SK-N-SH treated with all-trans-retinoic acid at 6 μM for 48 hours (cell line): ENCODE measurements around the gene CCDC88B.

Experiments used
- BACH2 ChIP-seq: fragments of 250-450 bp; sonication (Bioruptor Pico); IDR thresholded peaks from 2 replicates; pipeline ENCODE4 v1.9.0; 2021; ENCODE audit warnings: mild to moderate bottlenecking, borderline replicate concordance
- CSRNP3 ChIP-seq: fragments of 250-450 bp; sonication (Bioruptor Pico); IDR thresholded peaks from 2 replicates; pipeline ENCODE4 v1.5.1; 2021; ENCODE audit warnings: mild to moderate bottlenecking, moderate library complexity
- ISL1 ChIP-seq: fragments of 250-450 bp; sonication (Bioruptor Pico); IDR thresholded peaks from 2 replicates; pipeline ENCODE4 v2.1.2; 2022; ENCODE audit warnings: mild to moderate bottlenecking, moderate library complexity
- OSR1 ChIP-seq: fragments of 250-450 bp; sonication (Bioruptor Pico); IDR thresholded peaks from 2 replicates; pipeline ENCODE4 v1.8.0; 2022; ENCODE audit warnings: moderate library complexity, mild to moderate bottlenecking, inconsistent platforms
- PATZ1 ChIP-seq: fragments of 250-450 bp; sonication (Bioruptor Pico); IDR thresholded peaks from 2 replicates; pipeline ENCODE4 v1.8.0; 2020; ENCODE audit warnings: mild to moderate bottlenecking, moderate library complexity, borderline replicate concordance
- RARB ChIP-seq: fragments of 250-450 bp; sonication (Bioruptor Pico); IDR thresholded peaks from 2 replicates; pipeline ENCODE4 v1.8.0; 2021; ENCODE audit warnings: mild to moderate bottlenecking, moderate library complexity
- TOX ChIP-seq: fragments of 250-450 bp; sonication (Bioruptor Pico); IDR thresholded peaks from 2 replicates; pipeline ENCODE4 v1.8.0; 2021; ENCODE audit warnings: mild to moderate bottlenecking, moderate library complexity, borderline replicate concordance
- ZFP3 ChIP-seq: fragments of 250-450 bp; sonication (Bioruptor Pico); IDR thresholded peaks from 2 replicates; pipeline ENCODE4 v1.5.0; 2020; ENCODE audit warnings: mild to moderate bottlenecking, moderate library complexity
- ZFP30 ChIP-seq: fragments of 450-650 bp; formaldehyde crosslinking; IDR thresholded peaks from 2 replicates; pipeline ENCODE4 v1.5.0; 2022; ENCODE audit warnings: mild to moderate bottlenecking, moderate library complexity
- TF ChIP-seq, protein P1 (sequence below): fragments of 250-450 bp; sonication (Bioruptor Pico); IDR thresholded peaks from 2 replicates; pipeline ENCODE4 v1.5.1; 2020; ENCODE audit warnings: low read depth, mild to moderate bottlenecking, moderate library complexity

DNA sequence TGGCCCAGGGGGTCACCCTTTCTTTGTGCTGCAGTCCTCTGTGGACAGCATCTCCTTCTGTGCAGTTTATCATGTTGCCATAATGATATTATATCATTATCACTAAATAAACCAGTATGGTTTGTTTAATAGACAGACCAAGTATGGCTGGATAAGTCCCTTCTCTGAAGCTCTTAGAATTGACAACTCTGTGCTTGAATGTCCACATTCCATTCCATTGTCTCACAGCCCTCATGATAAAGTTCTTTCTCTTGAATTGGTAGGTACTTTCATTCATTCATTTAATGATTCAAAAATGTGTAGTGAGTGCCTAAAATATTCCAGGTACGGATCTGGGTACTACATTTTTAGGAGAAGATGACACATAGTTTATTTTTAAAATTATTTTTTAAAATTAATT lies 26.7 kb downstream of the CCDC88B start:
- TF ChIP-seq ZFP3 (CRISPR knock-in tag) (no peak), RARB (CRISPR knock-in tag) (no peak), BACH2 (CRISPR knock-in tag) (no peak), ZFP30 (CRISPR knock-in tag) (no peak), OSR1 (no peak), TOX (CRISPR knock-in tag) (no peak), ISL1 (CRISPR knock-in tag) (no peak), PATZ1 (no peak), CSRNP3 (CRISPR knock-in tag) (no peak)
- TF ChIP-seq, protein P1, sequence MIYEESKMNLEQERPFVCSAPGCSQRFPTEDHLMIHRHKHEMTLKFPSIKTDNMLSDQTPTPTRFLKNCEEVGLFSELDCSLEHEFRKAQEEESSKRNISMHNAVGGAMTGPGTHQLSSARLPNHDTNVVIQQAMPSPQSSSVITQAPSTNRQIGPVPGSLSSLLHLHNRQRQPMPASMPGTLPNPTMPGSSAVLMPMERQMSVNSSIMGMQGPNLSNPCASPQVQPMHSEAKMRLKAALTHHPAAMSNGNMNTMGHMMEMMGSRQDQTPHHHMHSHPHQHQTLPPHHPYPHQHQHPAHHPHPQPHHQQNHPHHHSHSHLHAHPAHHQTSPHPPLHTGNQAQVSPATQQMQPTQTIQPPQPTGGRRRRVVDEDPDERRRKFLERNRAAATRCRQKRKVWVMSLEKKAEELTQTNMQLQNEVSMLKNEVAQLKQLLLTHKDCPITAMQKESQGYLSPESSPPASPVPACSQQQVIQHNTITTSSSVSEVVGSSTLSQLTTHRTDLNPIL (CRISPR knock-in tag), result no peak
